ENCODE data around the gene CXCL14.

DNA sequence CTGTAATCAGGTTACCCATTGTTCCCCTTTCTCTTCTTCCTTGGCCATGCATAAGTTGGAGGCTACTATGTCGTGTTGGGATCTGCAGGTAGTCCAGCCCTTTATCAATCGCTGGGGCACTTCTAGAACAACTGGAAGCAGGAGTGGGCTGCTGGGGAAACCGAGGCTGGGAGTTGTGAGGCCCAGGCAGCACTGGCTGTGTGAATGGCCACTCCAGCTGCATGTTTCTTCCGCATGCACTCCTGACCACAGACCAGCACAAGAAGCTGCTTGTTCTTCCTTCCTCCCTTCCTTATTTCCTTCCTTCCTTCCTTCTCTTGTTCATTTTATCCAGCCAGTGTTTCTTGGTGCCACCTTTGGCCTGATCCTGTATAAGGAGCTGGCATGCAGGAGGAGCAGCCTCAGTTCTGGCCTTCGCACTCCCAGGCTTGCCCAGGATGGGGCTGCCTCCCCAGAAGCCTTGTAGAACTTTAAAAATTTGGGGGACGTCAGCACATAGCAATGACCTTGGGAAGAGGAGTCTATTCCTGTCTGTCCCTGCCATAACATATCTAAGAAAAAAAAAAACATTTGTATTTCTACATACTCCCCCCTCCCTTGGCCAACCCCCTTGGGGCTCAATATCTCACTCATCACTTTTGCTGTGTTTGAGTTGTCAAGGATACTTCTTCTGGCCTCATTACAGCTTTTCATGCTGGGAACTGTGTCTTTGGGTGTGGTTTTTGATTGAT, 20.8 kb upstream of the CXCL14 start:
- no peak for TF ChIP-seq EZH2phosphoT487 (IDR thresholded peaks at IDR 0.05; ENCODE audit: insufficient read depth, low read depth)
- no peak for TF ChIP-seq EZH2 (IDR thresholded peaks at IDR 0.05; ENCODE audit: insufficient read depth, poor library complexity, severe bottlenecking)
